ENCODE data around the gene PTOV1. TPM values are rescaled to one million over a fixed set of nuclear protein-coding genes. Genes with fewer than 3 reads are reported as not detected.

Gene PTOV1
- total and polyA plus RNA-seq, 2 donors (not counting 1 experiment from before 2014, with no cell fraction given): 144 to 230 TPM

DNA sequence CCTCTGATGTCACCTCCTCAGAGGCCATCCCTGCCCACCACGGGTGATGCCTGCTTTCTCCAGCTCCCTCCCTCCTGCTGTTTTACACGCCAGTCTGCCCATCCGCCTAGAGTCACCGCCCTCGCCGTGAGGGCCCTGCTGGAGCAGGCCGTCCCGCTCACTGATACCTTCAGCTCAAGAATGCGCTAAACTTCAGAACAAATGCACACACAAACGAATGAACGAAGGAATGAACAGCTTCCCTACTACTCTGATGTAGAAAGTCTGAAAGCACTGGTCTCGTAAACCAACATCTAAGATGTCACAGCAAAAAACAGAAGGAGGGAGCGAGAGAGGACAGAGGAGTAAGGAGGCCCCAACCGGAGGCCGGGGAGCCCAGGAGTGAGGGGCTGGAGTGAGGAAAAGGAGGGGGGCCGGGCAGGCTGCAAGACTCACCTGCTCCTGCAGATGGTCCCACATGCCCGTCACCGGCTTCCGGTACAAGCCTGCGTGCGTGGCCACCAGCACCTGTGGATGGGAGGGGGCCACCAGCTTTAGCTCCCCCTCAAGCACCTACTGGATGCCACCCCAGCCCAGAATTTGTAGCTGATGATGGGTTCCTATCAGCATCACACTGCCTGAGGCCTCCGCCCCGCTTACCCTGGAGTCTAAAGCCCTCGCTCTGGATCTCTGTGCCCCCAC, 12.4 kb downstream of the PTOV1 start:
- DNase-seq: no peak
- CTCF ChIA-PET: interaction anchor here (0.6 to 0.9 kb wide), 3 partner anchors 12 to 419 kb away, joined by 3 to 4 read pairs (median 3); no protein-coding TSS in a partner anchor

DNA sequence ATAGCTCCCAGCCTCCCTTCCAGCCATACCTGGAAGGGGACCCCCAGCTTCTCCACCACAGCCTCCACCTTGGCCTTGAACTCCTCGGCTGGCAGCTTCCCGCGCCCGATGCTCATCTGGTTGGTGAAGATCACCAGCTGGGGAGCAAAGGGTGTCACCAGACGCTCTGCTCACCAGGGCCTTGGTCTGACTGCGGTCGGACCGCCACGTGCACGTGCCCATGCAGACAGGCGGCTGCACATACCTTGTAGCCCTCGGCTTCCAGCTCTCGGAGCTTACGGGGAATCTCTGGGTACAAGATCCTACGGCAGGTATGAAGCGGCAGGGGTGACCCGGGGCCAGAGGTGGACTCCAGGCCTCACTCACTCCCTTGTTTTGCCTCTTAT, 13.0 kb downstream of the PTOV1 start:
- DNase-seq: no peak
- Histone ChIP-seq H2AFZ (ENCODE audit: insufficient read depth, low read depth, low read length, poor library complexity, severe bottlenecking) (no peak overlapping the region), H3K36me3 (replicated peaks in 1 of 2; ENCODE audit: control extremely low read depth in 1 of 2, control insufficient read depth in 1 of 2, extremely low read depth in 1 of 2, insufficient read depth in 2 of 2, low read length in 1 of 2) (peaks cover 0 to 50% of the 10 kb centered on the region in 2 experiments), H3K4me2 (replicated peaks; ENCODE audit: low read depth, low read length, poor library complexity, severe bottlenecking) (no peak overlapping the region), H3K9me3 (ENCODE audit: control extremely low read depth in 1 of 3, control insufficient read depth in 2 of 3, insufficient read depth in 1 of 3, low read length in 2 of 3) (peaks cover 0 to 17% (median 0%) of the 10 kb centered on the region in 3 donors), H3K4me3 (ENCODE audit: control extremely low read depth in 1 of 5, extremely low read depth in 1 of 5, insufficient read depth in 1 of 5, low read depth in 2 of 5, low read length in 4 of 5) (no peak overlapping the region), H3K27ac (ENCODE audit: low read length in 2 of 2) (no peak overlapping the region), H3K9ac (ENCODE audit: low read length) (no peak overlapping the region), H3K79me2 (ENCODE audit: control insufficient read depth, insufficient read depth, low read length) (peaks cover 45% of the 10 kb centered on the region), H3K27me3 (replicated peaks in 1 of 4; ENCODE audit: control extremely low read depth in 1 of 4, control insufficient read depth in 3 of 4, insufficient read depth in 4 of 4, low read length in 3 of 4) (no peaks in the 10 kb centered on the region), H4K20me1 (ENCODE audit: control insufficient read depth, insufficient read depth, low read length, poor library complexity, severe bottlenecking) (peaks cover 63% of the 10 kb centered on the region), H3K4me1 (ENCODE audit: control insufficient read depth in 2 of 2, insufficient read depth in 2 of 2, low read length in 2 of 2) (peaks cover 18 to 35% of the 10 kb centered on the region in 2 donors)
- Mint-ChIP-seq H3K27ac (no peak overlapping the region), H3K9me3 (ENCODE audit: insufficient read depth) (no peaks in the 10 kb centered on the region), H3K4me1 (peaks cover 40% of the 10 kb centered on the region), H3K4me3 (no peak overlapping the region), H3K27me3 (no peaks in the 10 kb centered on the region)
- intact Hi-C loops (cut with micrococcal nuclease): no loop called here
- no peak for TF ChIP-seq EZH2 (IDR thresholded peaks at IDR 0.05; ENCODE audit: borderline replicate concordance, insufficient read depth, low read depth, low read length, poor library complexity, severe bottlenecking)
- TF ChIP-seq, protein P1, sequence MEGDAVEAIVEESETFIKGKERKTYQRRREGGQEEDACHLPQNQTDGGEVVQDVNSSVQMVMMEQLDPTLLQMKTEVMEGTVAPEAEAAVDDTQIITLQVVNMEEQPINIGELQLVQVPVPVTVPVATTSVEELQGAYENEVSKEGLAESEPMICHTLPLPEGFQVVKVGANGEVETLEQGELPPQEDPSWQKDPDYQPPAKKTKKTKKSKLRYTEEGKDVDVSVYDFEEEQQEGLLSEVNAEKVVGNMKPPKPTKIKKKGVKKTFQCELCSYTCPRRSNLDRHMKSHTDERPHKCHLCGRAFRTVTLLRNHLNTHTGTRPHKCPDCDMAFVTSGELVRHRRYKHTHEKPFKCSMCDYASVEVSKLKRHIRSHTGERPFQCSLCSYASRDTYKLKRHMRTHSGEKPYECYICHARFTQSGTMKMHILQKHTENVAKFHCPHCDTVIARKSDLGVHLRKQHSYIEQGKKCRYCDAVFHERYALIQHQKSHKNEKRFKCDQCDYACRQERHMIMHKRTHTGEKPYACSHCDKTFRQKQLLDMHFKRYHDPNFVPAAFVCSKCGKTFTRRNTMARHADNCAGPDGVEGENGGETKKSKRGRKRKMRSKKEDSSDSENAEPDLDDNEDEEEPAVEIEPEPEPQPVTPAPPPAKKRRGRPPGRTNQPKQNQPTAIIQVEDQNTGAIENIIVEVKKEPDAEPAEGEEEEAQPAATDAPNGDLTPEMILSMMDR (IDR thresholded peaks at IDR 0.05): no peak
- CTCF ChIA-PET: interaction anchor here (0.6 kb wide), 1 partner anchor 419 kb away, joined by 4 read pairs; no protein-coding TSS in a partner anchor
- ATAC-seq (ENCODE audit: low read depth): no peak
- 97% methylated on average over 17 of the region's 17 CpGs for WGBS (ENCODE audit: insufficient coverage)
- POLR2A ChIA-PET: interaction anchor here (1.0 to 1.5 kb wide), 2 partner anchors 13 to 54 kb away, joined by 4 to 10 read pairs; partner anchors contain the start of gene PTOV1

More for the DNA sequence above, 12.4 kb downstream of the PTOV1 start:
- Histone ChIP-seq H3K79me2 (ENCODE audit: control insufficient read depth, insufficient read depth, low read length) (peaks cover 45% of the 10 kb centered on the region), H3K4me3 (ENCODE audit: control extremely low read depth in 1 of 5, extremely low read depth in 1 of 5, insufficient read depth in 1 of 5, low read depth in 2 of 5, low read length in 4 of 5) (no peak overlapping the region), H3K36me3 (replicated peaks in 1 of 2; ENCODE audit: control extremely low read depth in 1 of 2, control insufficient read depth in 1 of 2, extremely low read depth in 1 of 2, insufficient read depth in 2 of 2, low read length in 1 of 2) (peaks cover 0 to 54% of the 10 kb centered on the region in 2 experiments), H3K9me3 (ENCODE audit: control extremely low read depth in 1 of 3, control insufficient read depth in 2 of 3, insufficient read depth in 1 of 3, low read length in 2 of 3) (peaks cover 0 to 11% (median 0%) of the 10 kb centered on the region in 3 donors), H3K27ac (ENCODE audit: low read length in 2 of 2) (no peak overlapping the region), H3K4me1 (ENCODE audit: control insufficient read depth in 2 of 2, insufficient read depth in 2 of 2, low read length in 2 of 2) (peaks cover 12 to 29% of the 10 kb centered on the region in 2 donors), H3K9ac (ENCODE audit: low read length) (no peak overlapping the region), H3K4me2 (replicated peaks; ENCODE audit: low read depth, low read length, poor library complexity, severe bottlenecking) (no peak overlapping the region), H3K27me3 (replicated peaks in 1 of 4; ENCODE audit: control extremely low read depth in 1 of 4, control insufficient read depth in 3 of 4, insufficient read depth in 4 of 4, low read length in 3 of 4) (no peaks in the 10 kb centered on the region), H4K20me1 (ENCODE audit: control insufficient read depth, insufficient read depth, low read length, poor library complexity, severe bottlenecking) (peaks cover 69% of the 10 kb centered on the region), H2AFZ (ENCODE audit: insufficient read depth, low read depth, low read length, poor library complexity, severe bottlenecking) (no peak overlapping the region)
- Mint-ChIP-seq H3K4me1 (peaks cover 39% of the 10 kb centered on the region), H3K4me3 (no peak overlapping the region), H3K27ac (peak overlapping the region; percentile 47), H3K27me3 (no peaks in the 10 kb centered on the region), H3K9me3 (ENCODE audit: insufficient read depth) (no peaks in the 10 kb centered on the region)
- intact Hi-C loops (cut with micrococcal nuclease): no loop called here
- no peak for ATAC-seq (ENCODE audit: low read depth)
- WGBS (ENCODE audit: insufficient coverage): 96% methylated on average over 19 of the region's 24 CpGs
- POLR2A ChIA-PET: interaction anchor here (1.0 to 1.5 kb wide), 2 partner anchors 13 to 53 kb away, joined by 4 to 10 read pairs; partner anchors contain the start of gene PTOV1
- TF ChIP-seq, protein P1 (IDR thresholded peaks at IDR 0.05): no peak
- no peak for TF ChIP-seq EZH2 (IDR thresholded peaks at IDR 0.05; ENCODE audit: borderline replicate concordance, insufficient read depth, low read depth, low read length, poor library complexity, severe bottlenecking)
